Measurements from ENCODE around the gene VMAC.

Gene VMAC

GRCh38 chr19:5863030-5863665 lies 41.5 kb upstream of the VMAC start:
- H3K18ac ChIP-seq (ENCODE audit: low read length) = no peak overlapping the region
- no peak overlapping the region for H2AK5ac ChIP-seq (ENCODE audit: low read depth, low read length)
- no peaks in the 10 kb centered on the region for H3K9me3 ChIP-seq (replicated peaks in 1 of 2; ENCODE audit: control insufficient read depth in 2 of 2, insufficient read depth in 1 of 2, low read depth in 1 of 2, low read length in 2 of 2)
- H2BK15ac ChIP-seq (ENCODE audit: low read length) = peak overlapping the region; percentile 58
- no peak overlapping the region for H3K4ac ChIP-seq (ENCODE audit: low read length)
- H4K91ac ChIP-seq (ENCODE audit: low read depth, low read length, poor library complexity) = no peak overlapping the region
- no peak overlapping the region for H3K4me2 ChIP-seq (ENCODE audit: insufficient read depth, low read length, poor library complexity, severe bottlenecking)
- H2BK5ac ChIP-seq (ENCODE audit: low read length) = peak overlapping the region; percentile 48
- no peak overlapping the region for H3K27ac ChIP-seq (replicated peaks; ENCODE audit: low read length)
- peak overlapping the region; percentile 17 for H3K14ac ChIP-seq (ENCODE audit: low read length)
- H2BK120ac ChIP-seq (ENCODE audit: low read depth, low read length) = no peak overlapping the region
- WGBS, 2 donors (ENCODE audit: extremely low coverage in 2 of 2, insufficient read length in 2 of 2, insufficient replicate concordance in 1 of 2) = no CpG with 5 or more reads among the region's 11 CpGs
- H3K79me1 ChIP-seq (ENCODE audit: low read depth, low read length) = peaks cover 2% of the 10 kb centered on the region
- peak overlapping the region; percentile 22 for H2BK12ac ChIP-seq (ENCODE audit: low read length)
- no peaks in the 10 kb centered on the region for H3K36me3 ChIP-seq (replicated peaks in 1 of 2; ENCODE audit: control insufficient read depth in 2 of 2, insufficient read depth in 2 of 2, low read length in 2 of 2)
- H4K8ac ChIP-seq (ENCODE audit: low read depth, low read length) = peak overlapping the region; percentile 43
- peak overlapping the region; percentile 60 for H3K9ac ChIP-seq (ENCODE audit: low read depth, low read length, poor library complexity)
- H3K27me3 ChIP-seq (ENCODE audit: control insufficient read depth in 3 of 3, insufficient read depth in 3 of 3, low read depth in 1 of 3, low read length in 3 of 3) = peaks cover 0 to 3% (median 0%) of the 10 kb centered on the region in 3 experiments
- no peak for DNase-seq (ENCODE audit: low spot score)
- H2AFZ ChIP-seq (ENCODE audit: low read length) = no peak overlapping the region
- H3K23ac ChIP-seq (ENCODE audit: low read depth, low read length, poor library complexity) = no peak overlapping the region
- peaks cover 0 to 3% of the 10 kb centered on the region in 2 donors for H3K4me1 ChIP-seq (ENCODE audit: control insufficient read depth in 2 of 2, insufficient read depth in 1 of 2, low read depth in 1 of 2, low read length in 2 of 2)
- no peak overlapping the region for H3K4me3 ChIP-seq (ENCODE audit: low read length in 2 of 2)

DNA sequence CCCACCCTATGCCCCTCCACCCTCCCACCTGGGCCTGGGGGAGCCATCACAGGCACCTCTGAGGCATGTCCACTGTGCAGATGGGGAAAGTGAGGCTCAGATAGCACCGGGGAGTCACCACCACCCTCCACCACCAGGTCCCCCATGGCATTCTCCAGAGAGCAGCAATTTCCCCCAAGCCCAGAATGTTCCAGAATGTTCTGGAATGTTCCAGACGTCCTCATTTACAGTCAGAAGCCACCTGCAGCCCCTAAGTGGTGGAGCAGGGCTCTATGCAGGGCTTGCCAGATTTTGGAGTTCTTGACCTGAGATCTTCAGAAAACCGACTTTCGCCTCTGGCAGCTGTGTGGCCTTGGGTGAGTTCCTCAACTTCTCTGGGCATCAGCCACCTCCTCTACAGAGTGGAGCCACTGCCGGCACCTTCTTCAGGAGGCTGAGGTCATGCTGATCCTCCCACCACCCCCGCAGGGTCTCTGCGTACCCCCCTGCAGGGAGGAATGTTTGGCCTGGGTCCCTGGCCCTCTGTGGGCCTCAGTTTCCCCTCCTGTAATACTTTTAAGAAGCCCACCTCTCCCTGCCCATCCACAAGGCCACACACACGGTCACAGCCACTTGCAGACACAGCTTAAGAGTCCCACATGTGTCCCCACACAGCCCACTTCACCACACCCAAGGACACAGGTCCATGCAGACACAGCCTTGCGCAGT lies 40.5 kb upstream of the VMAC start:
- Histone ChIP-seq H2BK12ac (ENCODE audit: low read length) (no peak overlapping the region), H3K14ac (ENCODE audit: low read length) (peak overlapping the region; percentile 94), H3K23ac (ENCODE audit: low read depth, low read length, poor library complexity) (peak overlapping the region; percentile 52), H3K4me3 (ENCODE audit: low read length in 2 of 2) (no peak overlapping the region), H4K91ac (ENCODE audit: low read depth, low read length, poor library complexity) (no peak overlapping the region), H3K27me3 (ENCODE audit: control insufficient read depth in 3 of 3, insufficient read depth in 3 of 3, low read depth in 1 of 3, low read length in 3 of 3) (peaks cover 0 to 3% (median 0%) of the 10 kb centered on the region in 3 experiments), H3K36me3 (replicated peaks in 1 of 2; ENCODE audit: control insufficient read depth in 2 of 2, insufficient read depth in 2 of 2, low read length in 2 of 2) (no peaks in the 10 kb centered on the region), H2BK15ac (ENCODE audit: low read length) (peak overlapping the region; percentile 33), H3K27ac (replicated peaks; ENCODE audit: low read length) (no peak overlapping the region), H3K9me3 (replicated peaks in 1 of 2; ENCODE audit: control insufficient read depth in 2 of 2, insufficient read depth in 1 of 2, low read depth in 1 of 2, low read length in 2 of 2) (no peaks in the 10 kb centered on the region), H2BK5ac (ENCODE audit: low read length) (no peak overlapping the region), H3K4ac (ENCODE audit: low read length) (no peak overlapping the region), H3K4me2 (ENCODE audit: insufficient read depth, low read length, poor library complexity, severe bottlenecking) (no peak overlapping the region), H3K18ac (ENCODE audit: low read length) (no peak overlapping the region), H3K79me1 (ENCODE audit: low read depth, low read length) (peaks cover 2% of the 10 kb centered on the region), H3K4me1 (ENCODE audit: control insufficient read depth in 2 of 2, insufficient read depth in 1 of 2, low read depth in 1 of 2, low read length in 2 of 2) (peaks cover 0 to 3% of the 10 kb centered on the region in 2 donors), H4K8ac (ENCODE audit: low read depth, low read length) (no peak overlapping the region), H2BK120ac (ENCODE audit: low read depth, low read length) (no peak overlapping the region), H2AFZ (ENCODE audit: low read length) (no peak overlapping the region), H2AK5ac (ENCODE audit: low read depth, low read length) (peak overlapping the region; percentile 75), H3K9ac (ENCODE audit: low read depth, low read length, poor library complexity) (no peak overlapping the region)
- WGBS, 2 donors (ENCODE audit: extremely low coverage in 2 of 2, insufficient read length in 2 of 2, insufficient replicate concordance in 1 of 2) = no CpG with 5 or more reads among the region's 9 CpGs
- no peak for DNase-seq (ENCODE audit: low spot score)

- peak overlapping the region; percentile 64 for H3K18ac ChIP-seq (ENCODE audit: low read length)
- H3K27me3 ChIP-seq (ENCODE audit: control insufficient read depth in 3 of 3, insufficient read depth in 3 of 3, low read depth in 1 of 3, low read length in 3 of 3) = peaks cover 0 to 3% (median 0%) of the 10 kb centered on the region in 3 experiments
- H3K4ac ChIP-seq (ENCODE audit: low read length) = no peak overlapping the region
- peak overlapping the region; percentile 75 for H2AK5ac ChIP-seq (ENCODE audit: low read depth, low read length)
- peak overlapping the region; percentile 67 for H3K9ac ChIP-seq (ENCODE audit: low read depth, low read length, poor library complexity)
- H3K27ac ChIP-seq (replicated peaks; ENCODE audit: low read length) = no peak overlapping the region
- peak overlapping the region; percentile 78 for H2BK12ac ChIP-seq (ENCODE audit: low read length)
- WGBS, 2 donors (ENCODE audit: extremely low coverage in 2 of 2, insufficient read length in 2 of 2, insufficient replicate concordance in 1 of 2) = no CpG with 5 or more reads among the region's 14 CpGs
- H3K23ac ChIP-seq (ENCODE audit: low read depth, low read length, poor library complexity) = peak overlapping the region; percentile 52
- H3K36me3 ChIP-seq (replicated peaks in 1 of 2; ENCODE audit: control insufficient read depth in 2 of 2, insufficient read depth in 2 of 2, low read length in 2 of 2) = no peaks in the 10 kb centered on the region
- peak overlapping the region; percentile 33 for H2BK15ac ChIP-seq (ENCODE audit: low read length)
- no peak overlapping the region for H2AFZ ChIP-seq (ENCODE audit: low read length)
- H4K91ac ChIP-seq (ENCODE audit: low read depth, low read length, poor library complexity) = no peak overlapping the region
- H2BK5ac ChIP-seq (ENCODE audit: low read length) = no peak overlapping the region
- H4K8ac ChIP-seq (ENCODE audit: low read depth, low read length) = peak overlapping the region; percentile 17
- H2BK120ac ChIP-seq (ENCODE audit: low read depth, low read length) = no peak overlapping the region
- peaks cover 2% of the 10 kb centered on the region for H3K79me1 ChIP-seq (ENCODE audit: low read depth, low read length)
- no peak overlapping the region for H3K4me3 ChIP-seq (ENCODE audit: low read length in 2 of 2)
- no peak for DNase-seq (ENCODE audit: low spot score)
- peaks cover 0 to 3% of the 10 kb centered on the region in 2 donors for H3K4me1 ChIP-seq (ENCODE audit: control insufficient read depth in 2 of 2, insufficient read depth in 1 of 2, low read depth in 1 of 2, low read length in 2 of 2)
- H3K9me3 ChIP-seq (replicated peaks in 1 of 2; ENCODE audit: control insufficient read depth in 2 of 2, insufficient read depth in 1 of 2, low read depth in 1 of 2, low read length in 2 of 2) = no peaks in the 10 kb centered on the region
- H3K4me2 ChIP-seq (ENCODE audit: insufficient read depth, low read length, poor library complexity, severe bottlenecking) = no peak overlapping the region
- peak overlapping the region; percentile 94 for H3K14ac ChIP-seq (ENCODE audit: low read length)
Observed at GRCh38 chr19:5864725-5865486, 39.8 kb upstream of the VMAC start.

DNA sequence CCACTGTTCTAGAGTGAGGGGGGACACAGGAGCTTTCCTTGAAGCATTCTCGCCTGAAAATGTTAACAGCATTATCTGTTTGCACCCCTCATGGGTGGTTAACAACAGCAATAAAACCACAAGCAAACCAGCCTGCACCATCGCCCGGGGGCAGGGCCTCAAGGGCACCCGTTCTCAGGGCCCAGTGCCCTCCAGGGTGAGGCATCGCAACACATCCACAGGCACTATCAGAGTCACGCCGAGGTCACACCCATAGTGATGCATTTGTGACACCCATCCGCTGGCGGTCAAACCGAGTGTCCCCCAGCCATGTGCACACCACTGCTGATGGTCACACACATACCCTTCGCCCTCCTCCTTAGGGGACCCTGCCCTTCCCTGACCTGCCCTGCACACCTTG lies 38.9 kb upstream of the VMAC start:
- H3K9ac ChIP-seq (ENCODE audit: low read depth, low read length, poor library complexity) = peak overlapping the region; percentile 21
- H2BK15ac ChIP-seq (ENCODE audit: low read length) = no peak overlapping the region
- WGBS, 2 donors (ENCODE audit: extremely low coverage in 2 of 2, insufficient read length in 2 of 2, insufficient replicate concordance in 1 of 2) = no CpG with 5 or more reads among the region's 11 CpGs
- H3K18ac ChIP-seq (ENCODE audit: low read length) = no peak overlapping the region
- H3K4me3 ChIP-seq (ENCODE audit: low read length in 2 of 2) = peak overlapping the region in 1 of 2 donors; percentile 22
- no peaks in the 10 kb centered on the region for H3K9me3 ChIP-seq (replicated peaks in 1 of 2; ENCODE audit: control insufficient read depth in 2 of 2, insufficient read depth in 1 of 2, low read depth in 1 of 2, low read length in 2 of 2)
- H2BK120ac ChIP-seq (ENCODE audit: low read depth, low read length) = no peak overlapping the region
- no peak overlapping the region for H3K4ac ChIP-seq (ENCODE audit: low read length)
- H4K8ac ChIP-seq (ENCODE audit: low read depth, low read length) = no peak overlapping the region
- peaks cover 0 to 3% of the 10 kb centered on the region in 2 donors for H3K4me1 ChIP-seq (ENCODE audit: control insufficient read depth in 2 of 2, insufficient read depth in 1 of 2, low read depth in 1 of 2, low read length in 2 of 2)
- H2BK5ac ChIP-seq (ENCODE audit: low read length) = no peak overlapping the region
- no peak overlapping the region for H2AK5ac ChIP-seq (ENCODE audit: low read depth, low read length)
- no peak overlapping the region for H2AFZ ChIP-seq (ENCODE audit: low read length)
- H3K79me1 ChIP-seq (ENCODE audit: low read depth, low read length) = peaks cover 2% of the 10 kb centered on the region
- peaks cover 0 to 3% (median 0%) of the 10 kb centered on the region in 3 experiments for H3K27me3 ChIP-seq (ENCODE audit: control insufficient read depth in 3 of 3, insufficient read depth in 3 of 3, low read depth in 1 of 3, low read length in 3 of 3)
- no peak for DNase-seq (ENCODE audit: low spot score)
- H3K36me3 ChIP-seq (replicated peaks in 1 of 2; ENCODE audit: control insufficient read depth in 2 of 2, insufficient read depth in 2 of 2, low read length in 2 of 2) = no peaks in the 10 kb centered on the region
- H3K23ac ChIP-seq (ENCODE audit: low read depth, low read length, poor library complexity) = no peak overlapping the region
- H4K91ac ChIP-seq (ENCODE audit: low read depth, low read length, poor library complexity) = no peak overlapping the region
- no peak overlapping the region for H3K4me2 ChIP-seq (ENCODE audit: insufficient read depth, low read length, poor library complexity, severe bottlenecking)
- H3K14ac ChIP-seq (ENCODE audit: low read length) = no peak overlapping the region
- H2BK12ac ChIP-seq (ENCODE audit: low read length) = no peak overlapping the region
- no peak overlapping the region for H3K27ac ChIP-seq (replicated peaks; ENCODE audit: low read length)
